Measurements from ENCODE around the gene RIPK4. TPM values are rescaled to one million over a fixed set of nuclear protein-coding genes. Genes with fewer than 3 reads are reported as not detected.
A peak's percentile ranks its signal among the peaks of the same experiment; 100 is the strongest.
"Not testable (repeated sequence)": the region's sequence is repeated elsewhere in the genome, so short reads cannot be mapped to it uniquely, and the experiment has no call there.

The RIPK4 gene
- total RNA-seq, 1 donor from 2014 or later: 15.7 TPM

DNA sequence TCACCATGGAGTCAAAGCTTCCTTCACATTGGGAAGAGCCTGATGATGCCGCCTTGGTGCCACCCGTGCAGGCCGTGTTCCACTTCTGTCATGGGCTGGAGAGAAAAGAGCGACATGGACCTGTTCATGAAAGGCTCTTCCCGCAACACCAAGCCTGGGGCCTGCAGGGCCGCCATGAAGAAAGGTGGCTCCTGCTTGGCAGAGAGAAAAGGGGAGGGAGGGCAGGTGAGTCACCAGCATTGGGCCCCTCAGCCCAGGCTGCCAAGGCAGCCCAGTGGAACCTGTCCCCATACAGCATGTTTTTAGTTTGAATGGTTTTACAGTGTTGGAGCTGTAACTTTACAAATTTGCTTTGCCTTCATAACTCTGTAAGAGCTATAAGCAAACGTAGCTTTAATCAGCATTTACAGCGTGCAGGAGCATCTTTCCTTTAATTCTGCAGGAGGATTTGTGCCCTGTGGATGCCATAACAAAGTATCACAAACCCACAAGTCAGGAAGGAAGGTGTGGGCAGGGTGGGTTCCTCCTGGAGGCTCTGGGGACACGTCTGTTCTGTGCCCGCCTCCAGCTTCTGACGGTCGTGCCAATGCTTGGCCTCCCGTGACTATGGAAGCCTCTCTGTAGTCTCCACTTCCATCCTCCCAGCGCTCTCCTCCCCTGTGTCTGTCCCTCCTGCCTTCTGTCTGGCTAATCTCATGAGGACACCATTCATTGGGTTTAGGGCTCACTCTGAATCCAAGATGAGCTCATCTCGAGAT, 49.1 kb downstream of the RIPK4 start:
- Mint-ChIP-seq H3K27ac (no peak overlapping the region), H3K9me3 (no peaks in the 10 kb centered on the region), H3K4me1 (peaks cover 25% of the 10 kb centered on the region), H3K36me3 (no peaks in the 10 kb centered on the region), H3K27me3 (ENCODE audit: low read depth) (no peaks in the 10 kb centered on the region), H3K4me3 (no peak overlapping the region)
- TF ChIP-seq CTCF (IDR thresholded peaks at IDR 0.05; ENCODE audit: unreplicated experiment): no peak
- DNase-seq (ENCODE audit: low spot score in 2 of 2, unreplicated experiment in 2 of 2): no peak

DNA sequence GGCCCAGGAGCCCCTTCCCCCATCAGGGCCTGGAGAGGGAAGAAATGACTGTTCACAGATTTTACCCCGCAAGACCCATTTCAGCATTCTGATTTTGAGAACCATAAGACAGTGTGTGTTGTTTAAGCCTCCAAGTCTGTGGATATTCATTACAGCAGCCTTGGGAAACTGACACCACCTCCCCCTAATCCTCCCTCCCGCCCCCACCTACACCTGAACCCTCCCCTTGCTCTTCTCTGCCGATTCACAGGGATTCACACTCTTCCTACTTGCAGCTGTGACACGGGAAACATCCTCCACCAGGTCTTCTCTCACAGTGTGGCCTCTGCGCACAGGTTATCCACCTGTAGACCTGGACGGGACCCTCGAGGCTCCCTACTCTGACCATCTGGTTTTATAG, 50.1 kb downstream of the RIPK4 start:
- Mint-ChIP-seq H3K4me1 (peaks cover 34% of the 10 kb centered on the region), H3K27me3 (ENCODE audit: low read depth) (peaks cover 2% of the 10 kb centered on the region), H3K36me3 (no peaks in the 10 kb centered on the region), H3K4me3 (no peak overlapping the region), H3K27ac (peak overlapping the region; percentile 75), H3K9me3 (no peaks in the 10 kb centered on the region)
- DNase-seq (ENCODE audit: low spot score in 2 of 2, unreplicated experiment in 2 of 2): no peak
- TF ChIP-seq CTCF (IDR thresholded peaks at IDR 0.05; ENCODE audit: unreplicated experiment): no peak

GRCh38 chr21:41715649-41716281, 51.1 kb downstream of the RIPK4 start:
- H3K27ac Mint-ChIP-seq: peak overlapping the region; percentile 62
- H3K9me3 Mint-ChIP-seq: no peaks in the 10 kb centered on the region
- DNase-seq (ENCODE audit: low spot score in 2 of 2, unreplicated experiment in 2 of 2): no peak
- no peaks in the 10 kb centered on the region for H3K36me3 Mint-ChIP-seq
- H3K4me3 Mint-ChIP-seq: no peak overlapping the region
- TF ChIP-seq CTCF (IDR thresholded peaks at IDR 0.05; ENCODE audit: unreplicated experiment): no peak
- peaks cover 43% of the 10 kb centered on the region for H3K4me1 Mint-ChIP-seq
- H3K27me3 Mint-ChIP-seq (ENCODE audit: low read depth): peaks cover 2% of the 10 kb centered on the region

DNA sequence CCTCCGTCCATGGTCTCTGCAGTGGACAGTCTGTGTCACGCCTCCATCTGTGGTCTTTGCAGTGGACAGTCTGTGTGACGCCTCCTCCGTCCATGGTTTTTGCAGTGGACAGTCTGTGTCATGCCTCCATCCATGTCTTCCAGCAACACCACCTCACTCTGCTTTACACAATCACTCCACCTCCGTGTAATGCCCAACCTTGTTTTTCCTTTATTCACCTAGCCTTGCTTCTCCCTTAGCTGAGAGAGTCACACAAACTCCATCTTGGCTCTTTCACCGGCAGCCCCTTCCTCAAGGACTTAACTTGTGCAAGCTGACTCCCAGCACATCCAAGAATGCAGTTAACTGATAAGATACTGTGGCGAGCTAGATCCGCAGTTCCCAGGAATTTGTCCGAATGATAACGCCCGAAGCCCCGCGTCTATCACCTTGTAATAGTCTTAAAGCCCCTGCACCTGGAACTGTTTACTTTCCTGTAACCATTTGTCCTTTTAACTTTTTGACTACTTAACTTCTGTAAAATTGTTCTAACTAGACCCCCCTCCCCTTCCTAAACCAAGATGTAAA, 52.5 kb downstream of the RIPK4 start:
- H3K4me1 Mint-ChIP-seq: peaks cover 43% of the 10 kb centered on the region
- H3K27me3 Mint-ChIP-seq (ENCODE audit: low read depth); H3K36me3 Mint-ChIP-seq; DNase-seq (ENCODE audit: low spot score in 2 of 2, unreplicated experiment in 2 of 2); H3K9me3 Mint-ChIP-seq: not testable (repeated sequence)
- H3K4me3 Mint-ChIP-seq: peak overlapping the region; percentile 1
- peak overlapping the region; percentile 62 for H3K27ac Mint-ChIP-seq

- H3K4me1 Mint-ChIP-seq: peaks cover 43% of the 10 kb centered on the region
- H3K27ac Mint-ChIP-seq: no peak overlapping the region
- no peak overlapping the region for H3K4me3 Mint-ChIP-seq
- H3K27me3 Mint-ChIP-seq (ENCODE audit: low read depth): peaks cover 2% of the 10 kb centered on the region
- no peak for TF ChIP-seq CTCF (IDR thresholded peaks at IDR 0.05; ENCODE audit: unreplicated experiment)
- no peaks in the 10 kb centered on the region for H3K36me3 Mint-ChIP-seq
- no peaks in the 10 kb centered on the region for H3K9me3 Mint-ChIP-seq
- DNase-seq (ENCODE audit: low spot score in 2 of 2, unreplicated experiment in 2 of 2): no peak
Observed at GRCh38 chr21:41713495-41714281, 53.2 kb downstream of the RIPK4 start.
